Mononuclear cell (primary cell): Measurements from ENCODE around the gene IZUMO1. TPM values are rescaled to one million over a fixed set of nuclear protein-coding genes. Genes with fewer than 3 reads are reported as not detected.

Source experiments
- total RNA-seq: library from RNA; depleted of rRNA; stranded (reverse); fragments of >200 nt; gene quantifications from one replicate; pipeline ENCODE4 v1.2.3, GENCODE V29; 2012

IZUMO1 gene
- total RNA-seq, 1 donor: not detected

Other genes starting within 250 kb of the IZUMO1 start
- 1.5 TPM for gene LMTK3, start 235.1 kb downstream of the IZUMO1 start, total RNA-seq
- not detected for gene SULT2B1, start 194.7 kb downstream of the IZUMO1 start, total RNA-seq
- gene SPACA4, start 140.2 kb downstream of the IZUMO1 start, total RNA-seq: not detected
- gene FAM83E, start 131.8 kb downstream of the IZUMO1 start, total RNA-seq: 0.73 TPM
- 2,431 TPM for gene RPL18, start 127.7 kb downstream of the IZUMO1 start, total RNA-seq
- gene SPHK2, start 127.4 kb downstream of the IZUMO1 start, total RNA-seq: 4.5 TPM
- 28.2 TPM for gene DBP, start 109.5 kb downstream of the IZUMO1 start, total RNA-seq
- 2.4 TPM for gene CA11, start 100.7 kb downstream of the IZUMO1 start, total RNA-seq
- 0.63 TPM for gene NTN5, start 73.9 kb downstream of the IZUMO1 start, total RNA-seq
- not detected for gene FUT2, start 50.9 kb downstream of the IZUMO1 start, total RNA-seq
- 0.10 TPM for gene MAMSTR, start 27.2 kb downstream of the IZUMO1 start, total RNA-seq
- gene RASIP1, start 6.3 kb downstream of the IZUMO1 start, total RNA-seq: 0.10 TPM
- not detected for gene FUT1, start 5.7 kb upstream of the IZUMO1 start, total RNA-seq
- gene FGF21, start 8.6 kb upstream of the IZUMO1 start, total RNA-seq: not detected
- gene BCAT2, start 64.1 kb upstream of the IZUMO1 start, total RNA-seq: 3.9 TPM
- 0.42 TPM for gene HSD17B14, start 89.6 kb upstream of the IZUMO1 start, total RNA-seq
- 1.3 TPM for gene PLEKHA4, start 121.7 kb upstream of the IZUMO1 start, total RNA-seq
- gene PPP1R15A, start 125.5 kb upstream of the IZUMO1 start, total RNA-seq: 644 TPM
- gene TULP2, start 151.8 kb upstream of the IZUMO1 start, total RNA-seq: 0.31 TPM
- 166 TPM for gene NUCB1, start 153.4 kb upstream of the IZUMO1 start, total RNA-seq
- gene DHDH, start 186.8 kb upstream of the IZUMO1 start, total RNA-seq: 0.21 TPM
- 26.6 TPM for gene BAX, start 208.0 kb upstream of the IZUMO1 start, total RNA-seq
- gene FTL, start 218.4 kb upstream of the IZUMO1 start, total RNA-seq: 2,689 TPM
- 10.0 TPM for gene GYS1, start 246.4 kb upstream of the IZUMO1 start, total RNA-seq
- gene RUVBL2, start 247.0 kb upstream of the IZUMO1 start, total RNA-seq: 19.9 TPM